ENCODE data around the gene HS2ST1.

GRCh38 chr1:86913399-86913895 is 988 bp upstream of the HS2ST1 start:
- TF ChIP-seq, protein P1, sequence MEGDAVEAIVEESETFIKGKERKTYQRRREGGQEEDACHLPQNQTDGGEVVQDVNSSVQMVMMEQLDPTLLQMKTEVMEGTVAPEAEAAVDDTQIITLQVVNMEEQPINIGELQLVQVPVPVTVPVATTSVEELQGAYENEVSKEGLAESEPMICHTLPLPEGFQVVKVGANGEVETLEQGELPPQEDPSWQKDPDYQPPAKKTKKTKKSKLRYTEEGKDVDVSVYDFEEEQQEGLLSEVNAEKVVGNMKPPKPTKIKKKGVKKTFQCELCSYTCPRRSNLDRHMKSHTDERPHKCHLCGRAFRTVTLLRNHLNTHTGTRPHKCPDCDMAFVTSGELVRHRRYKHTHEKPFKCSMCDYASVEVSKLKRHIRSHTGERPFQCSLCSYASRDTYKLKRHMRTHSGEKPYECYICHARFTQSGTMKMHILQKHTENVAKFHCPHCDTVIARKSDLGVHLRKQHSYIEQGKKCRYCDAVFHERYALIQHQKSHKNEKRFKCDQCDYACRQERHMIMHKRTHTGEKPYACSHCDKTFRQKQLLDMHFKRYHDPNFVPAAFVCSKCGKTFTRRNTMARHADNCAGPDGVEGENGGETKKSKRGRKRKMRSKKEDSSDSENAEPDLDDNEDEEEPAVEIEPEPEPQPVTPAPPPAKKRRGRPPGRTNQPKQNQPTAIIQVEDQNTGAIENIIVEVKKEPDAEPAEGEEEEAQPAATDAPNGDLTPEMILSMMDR (IDR thresholded peaks at IDR 0.05) = no peak
- no peak for TF ChIP-seq POLR2A (IDR thresholded peaks at IDR 0.05)

Data from ovary (tissue), 3 donors.